ENCODE measurements around the gene NOL4L. TPM values are rescaled to one million over a fixed set of nuclear protein-coding genes. Genes with fewer than 3 reads are reported as not detected.

NOL4L gene
- total and polyA plus RNA-seq, 9 donors, result 3.3 to 17.1 (median 10.6) TPM

GRCh38 chr20:32566379-32567374 is 18.5 kb downstream of the NOL4L start:
- H3K9me3 ChIP-seq, result no peaks in the 10 kb centered on the region
- H3K27ac ChIP-seq, result no peak overlapping the region
- H3K36me3 ChIP-seq, result no peaks in the 10 kb centered on the region
- TF ChIP-seq EP300 (IDR thresholded peaks at IDR 0.05), result no peak
- intact Hi-C loops (cut with DNase I), result no loop called here
- DNase-seq, result no peak
- no peaks in the 10 kb centered on the region for H3K4me1 ChIP-seq (ENCODE audit: insufficient read depth)
- H3K27me3 ChIP-seq, result no peaks in the 10 kb centered on the region
- WGBS, 3 donors, result 76 to 84% (median 81%) methylated on average over 12 of the region's 12 CpGs
- no peak overlapping the region for H3K4me3 ChIP-seq

- intact Hi-C loops (cut with DNase I), result no loop called here
- DNase-seq, result no peak
- WGBS, 3 donors, result 83 to 95% (median 91%) methylated on average over 5 of the region's 5 CpGs
- Histone ChIP-seq H3K36me3 (no peaks in the 10 kb centered on the region), H3K4me3 (no peak overlapping the region), H3K27ac (no peak overlapping the region), H3K9me3 (no peaks in the 10 kb centered on the region), H3K27me3 (no peaks in the 10 kb centered on the region), H3K4me1 (ENCODE audit: insufficient read depth) (no peaks in the 10 kb centered on the region)
- TF ChIP-seq EP300 (IDR thresholded peaks at IDR 0.05) (no peak), CTCF (IDR thresholded peaks at IDR 0.05) (no peak), POLR2A (IDR thresholded peaks at IDR 0.05) (no peak)
Observed at GRCh38 chr20:32565735-32566032, 19.4 kb downstream of the NOL4L start.

GRCh38 chr20:32564921-32565734 is 20.0 kb downstream of the NOL4L start:
- intact Hi-C loops (cut with DNase I), result no loop called here
- no peak for TF ChIP-seq EP300 (IDR thresholded peaks at IDR 0.05)
- TF ChIP-seq POLR2A (IDR thresholded peaks at IDR 0.05), result no peak
- no peak for TF ChIP-seq CTCF (IDR thresholded peaks at IDR 0.05)

GRCh38 chr20:32564440-32564839 is 20.7 kb downstream of the NOL4L start:
- Histone ChIP-seq H3K27me3 (no peaks in the 10 kb centered on the region), H3K36me3 (no peaks in the 10 kb centered on the region), H3K4me3 (no peak overlapping the region), H3K4me1 (ENCODE audit: insufficient read depth) (no peaks in the 10 kb centered on the region), H3K9me3 (no peaks in the 10 kb centered on the region), H3K27ac (no peak overlapping the region)
- no peak for DNase-seq
- 89 to 92% (median 92%) methylated on average over 6 of the region's 6 CpGs for WGBS, 3 donors
- intact Hi-C loops (cut with DNase I), result no loop called here
- TF ChIP-seq POLR2A (IDR thresholded peaks at IDR 0.05) (no peak), EP300 (IDR thresholded peaks at IDR 0.05) (no peak), CTCF (IDR thresholded peaks at IDR 0.05) (no peak)

More at GRCh38 chr20:32564921-32565734, 20.0 kb downstream of the NOL4L start:
- H3K27ac ChIP-seq, result no peak overlapping the region
- H3K27me3 ChIP-seq, result no peaks in the 10 kb centered on the region
- H3K4me1 ChIP-seq (ENCODE audit: insufficient read depth), result no peaks in the 10 kb centered on the region
- H3K9me3 ChIP-seq, result no peaks in the 10 kb centered on the region
- WGBS, 3 donors, result 66 to 75% (median 70%) methylated on average over 17 to 19 of the region's 19 CpGs
- no peaks in the 10 kb centered on the region for H3K36me3 ChIP-seq
- no peak for DNase-seq
- no peak overlapping the region for H3K4me3 ChIP-seq
